ENCODE data around the gene SYTL3.

GRCh38 chr6:158686311-158686710, 36.5 kb downstream of the SYTL3 start:
- TF ChIP-seq CTCF (conservative IDR thresholded peaks at IDR 0.05; ENCODE audit: low read depth, low read length) (no peak), EZH2phosphoT487 (IDR thresholded peaks at IDR 0.05; ENCODE audit: borderline replicate concordance, low read length) (no peak)

Data from PC-3 (cell line).